ENCODE data around the gene TBL3.
"Not testable (repeated sequence)": the region's sequence is repeated elsewhere in the genome, so short reads cannot be mapped to it uniquely, and the experiment has no call there.

TBL3 gene

DNA sequence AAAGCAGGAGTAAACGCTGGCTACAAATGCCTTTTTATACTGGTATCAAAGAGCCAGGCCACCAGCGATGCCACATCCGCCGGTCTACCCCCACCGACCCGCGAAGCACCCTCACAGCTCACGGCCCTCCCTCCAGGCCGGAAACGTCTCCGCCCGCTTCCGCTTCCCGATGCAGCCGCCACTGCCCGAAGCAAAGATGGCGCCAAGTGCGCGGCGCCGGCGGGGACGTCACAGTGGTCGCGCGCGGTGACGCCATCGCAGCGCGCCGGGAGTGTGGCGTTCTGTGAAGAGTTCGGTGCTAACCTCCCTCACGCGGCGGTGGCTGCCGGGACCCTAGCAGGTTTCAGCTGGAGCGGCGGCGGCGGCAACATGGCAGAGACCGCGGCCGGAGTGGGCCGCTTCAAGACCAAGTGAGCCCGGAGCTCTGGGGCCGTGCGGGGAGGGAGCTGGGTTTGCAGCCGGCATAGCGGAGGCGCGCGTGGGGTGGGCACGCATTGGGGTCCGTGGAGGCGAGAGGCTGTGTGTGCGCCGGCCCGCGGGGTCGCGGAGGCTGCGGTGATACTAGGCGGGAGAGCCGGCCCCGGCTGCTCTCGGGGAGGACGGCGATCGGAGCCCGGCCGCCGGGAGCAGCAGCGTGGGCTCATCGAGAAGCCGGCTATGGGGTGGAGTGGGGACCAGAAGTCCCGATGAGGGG is at the start of gene TBL3:
Gene TBL3 (plus strand): TSS at position 258 of the 694 bp plus-strand sequence. CDS start 112 bp downstream, at position 370.
- peak; percentile 95 for DNase-seq (ENCODE audit: low spot score)

GRCh38 chr16:1922357-1922756 is 49.5 kb upstream of the TBL3 start:
- DNase-seq (ENCODE audit: low spot score): no peak

- DNase-seq (ENCODE audit: low spot score): peak; percentile 69
Observed at GRCh38 chr16:1923299-1924034, 48.4 kb upstream of the TBL3 start.

- no peak for DNase-seq (ENCODE audit: low spot score)
Observed at GRCh38 chr16:1924095-1924494, 47.8 kb upstream of the TBL3 start.

DNA sequence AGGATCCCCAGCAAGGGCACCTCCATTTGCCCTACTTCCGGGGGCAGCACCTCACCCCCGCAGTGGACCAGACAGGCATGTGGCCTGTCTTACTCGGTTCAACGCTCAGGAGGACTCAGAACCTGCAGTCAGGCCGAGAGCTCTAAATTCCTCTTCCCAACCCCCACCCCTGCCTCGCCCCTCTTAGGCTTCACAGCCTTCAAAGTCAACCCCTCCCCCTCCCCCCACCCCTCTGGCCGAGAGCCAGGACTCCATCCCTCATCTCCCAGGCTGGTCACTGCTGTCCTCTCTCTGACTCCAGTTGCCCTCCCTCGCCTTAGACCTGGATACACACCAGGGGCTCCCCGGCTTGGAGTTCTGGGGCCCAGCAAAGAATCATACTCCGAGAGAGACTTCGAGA is 45.6 kb upstream of the TBL3 start:
- DNase-seq (ENCODE audit: low spot score): no peak

- DNase-seq (ENCODE audit: low spot score): peak; percentile 59
Observed at GRCh38 chr16:1929105-1929504, 42.7 kb upstream of the TBL3 start.

DNA sequence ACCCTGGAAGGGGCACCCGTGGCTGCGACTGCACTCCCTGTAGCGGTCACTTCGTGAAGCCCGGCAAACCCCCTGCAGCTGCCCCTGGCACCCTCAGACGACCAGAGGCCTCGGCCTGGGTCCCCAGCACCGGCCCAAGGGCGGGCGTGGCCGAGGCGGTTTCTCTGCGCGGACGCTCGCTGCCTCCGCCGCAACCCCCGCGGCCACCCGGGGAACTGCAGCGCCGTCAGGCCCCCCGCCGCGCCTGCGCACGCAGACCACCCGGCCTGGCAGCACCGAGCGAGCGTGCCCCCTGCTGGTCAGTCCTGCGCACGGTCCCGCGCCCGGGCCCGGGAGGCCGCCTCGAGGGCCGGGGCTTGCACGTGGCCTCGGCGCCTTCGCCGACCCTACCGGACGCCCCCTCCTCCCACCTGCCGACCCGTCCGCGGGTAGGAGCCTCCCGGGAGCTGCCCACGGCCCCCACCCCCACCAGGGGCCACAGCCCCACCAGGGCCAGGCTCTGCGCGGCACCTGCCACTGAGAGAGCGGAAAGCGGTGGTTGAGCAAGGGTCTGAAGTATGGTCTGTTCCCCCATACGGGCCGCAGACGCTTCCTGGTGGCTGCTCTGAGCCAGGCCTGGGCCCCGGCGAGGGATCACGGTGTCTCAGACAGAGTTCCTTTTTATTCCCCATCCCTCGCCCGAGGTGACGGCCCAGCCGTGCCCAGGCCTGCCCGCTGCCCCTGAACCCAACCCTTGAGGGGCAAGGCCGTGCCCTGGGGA is 42.1 kb upstream of the TBL3 start:
- peak; percentile 98 for DNase-seq (ENCODE audit: low spot score)

GRCh38 chr16:1930338-1930720 is 41.5 kb upstream of the TBL3 start:
- DNase-seq (ENCODE audit: low spot score): no peak

GRCh38 chr16:1932050-1933028 is 39.5 kb upstream of the TBL3 start:
- no peak for DNase-seq (ENCODE audit: low spot score)

- no peak for DNase-seq (ENCODE audit: low spot score)
Observed at GRCh38 chr16:1933097-1933661, 38.7 kb upstream of the TBL3 start.

- DNase-seq (ENCODE audit: low spot score): no peak
Observed at GRCh38 chr16:1936945-1937479, 34.8 kb upstream of the TBL3 start.

DNA sequence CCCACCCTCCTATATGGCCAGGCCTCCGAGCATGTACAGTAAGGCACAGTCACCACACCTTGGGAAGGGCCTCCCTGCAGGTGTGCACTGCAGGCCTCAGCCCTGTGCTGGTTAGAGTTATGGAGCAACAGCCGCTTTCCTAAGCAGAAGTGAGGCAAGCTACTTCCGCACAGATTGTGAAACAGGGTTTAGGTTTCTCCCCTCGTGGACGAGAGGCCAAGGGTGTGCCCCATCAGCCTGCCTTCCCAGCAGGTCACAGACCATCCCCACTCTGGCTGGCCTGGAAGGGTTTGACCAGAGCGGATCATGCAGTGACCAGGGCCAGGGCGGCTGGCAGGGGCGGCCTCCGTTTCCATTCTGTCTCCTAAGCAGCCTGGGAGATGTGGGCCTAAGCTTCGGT is 33.5 kb upstream of the TBL3 start:
- no peak for DNase-seq (ENCODE audit: low spot score)

DNA sequence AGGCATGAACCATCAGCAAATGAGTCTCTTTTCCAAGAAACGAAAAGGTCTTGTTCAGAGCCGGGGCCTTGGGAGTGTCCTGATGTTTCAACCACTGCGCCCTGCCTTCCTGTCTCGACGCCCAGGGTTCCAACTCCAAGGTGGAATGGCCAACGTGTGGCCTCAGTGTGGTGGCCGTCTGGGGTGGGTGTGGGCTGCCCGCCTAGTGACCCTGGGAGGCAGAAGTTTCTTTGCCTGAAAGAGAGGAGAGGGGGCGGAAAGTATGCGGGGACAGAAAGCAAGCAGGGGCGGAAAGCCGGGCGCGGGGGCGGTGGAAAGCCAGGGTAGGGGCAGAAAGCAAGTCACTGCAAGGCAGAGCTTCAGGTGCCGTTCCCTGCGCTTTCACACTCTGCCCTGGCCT is 32.9 kb upstream of the TBL3 start:
- DNase-seq (ENCODE audit: low spot score): no peak

- DNase-seq (ENCODE audit: low spot score): not testable (repeated sequence)
Observed at GRCh38 chr16:1939833-1940232, 32.0 kb upstream of the TBL3 start.

DNA sequence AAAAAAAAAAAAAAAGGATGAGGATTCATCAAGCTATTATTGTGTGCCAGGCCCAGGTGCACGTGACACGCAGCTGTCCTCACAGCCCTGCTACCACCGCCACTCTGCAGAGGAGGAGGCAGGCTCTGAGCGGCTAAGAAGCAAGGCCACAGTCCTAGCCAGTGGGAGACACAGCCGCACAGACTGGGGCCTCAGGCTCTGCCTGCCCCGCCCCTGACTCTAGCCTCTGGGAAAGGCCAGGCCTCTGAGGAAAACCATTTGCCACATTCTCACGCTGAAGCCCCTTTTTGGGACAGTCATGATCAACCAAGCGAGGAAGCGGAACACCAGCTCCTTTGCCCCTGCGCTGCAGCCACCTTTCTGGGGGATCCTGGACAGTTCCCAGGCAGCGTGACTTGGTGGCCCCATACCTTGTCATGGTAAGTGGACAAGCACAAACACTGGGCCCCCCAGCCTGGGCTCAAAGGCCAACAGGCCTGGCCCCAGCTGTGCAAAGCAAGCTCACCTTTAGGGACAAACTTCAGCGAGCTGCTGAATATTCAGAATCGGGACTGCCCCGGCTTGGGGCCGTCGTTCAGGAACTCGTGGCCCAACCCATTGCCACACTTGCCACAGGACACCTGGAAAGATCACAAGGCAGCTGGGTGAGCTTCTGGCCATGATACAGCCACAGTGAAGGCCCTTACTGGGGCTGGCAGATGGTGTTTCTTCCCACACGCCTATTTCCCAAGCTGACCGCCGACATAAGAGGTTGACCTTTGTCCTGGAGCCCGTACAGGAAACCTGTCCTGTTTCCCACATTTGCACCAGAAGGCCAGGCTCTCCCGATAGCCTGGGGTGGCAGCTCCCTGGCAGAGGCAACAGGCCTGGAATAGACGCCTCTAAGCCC is 31.3 kb upstream of the TBL3 start:
- no peak for DNase-seq (ENCODE audit: low spot score)

DNA sequence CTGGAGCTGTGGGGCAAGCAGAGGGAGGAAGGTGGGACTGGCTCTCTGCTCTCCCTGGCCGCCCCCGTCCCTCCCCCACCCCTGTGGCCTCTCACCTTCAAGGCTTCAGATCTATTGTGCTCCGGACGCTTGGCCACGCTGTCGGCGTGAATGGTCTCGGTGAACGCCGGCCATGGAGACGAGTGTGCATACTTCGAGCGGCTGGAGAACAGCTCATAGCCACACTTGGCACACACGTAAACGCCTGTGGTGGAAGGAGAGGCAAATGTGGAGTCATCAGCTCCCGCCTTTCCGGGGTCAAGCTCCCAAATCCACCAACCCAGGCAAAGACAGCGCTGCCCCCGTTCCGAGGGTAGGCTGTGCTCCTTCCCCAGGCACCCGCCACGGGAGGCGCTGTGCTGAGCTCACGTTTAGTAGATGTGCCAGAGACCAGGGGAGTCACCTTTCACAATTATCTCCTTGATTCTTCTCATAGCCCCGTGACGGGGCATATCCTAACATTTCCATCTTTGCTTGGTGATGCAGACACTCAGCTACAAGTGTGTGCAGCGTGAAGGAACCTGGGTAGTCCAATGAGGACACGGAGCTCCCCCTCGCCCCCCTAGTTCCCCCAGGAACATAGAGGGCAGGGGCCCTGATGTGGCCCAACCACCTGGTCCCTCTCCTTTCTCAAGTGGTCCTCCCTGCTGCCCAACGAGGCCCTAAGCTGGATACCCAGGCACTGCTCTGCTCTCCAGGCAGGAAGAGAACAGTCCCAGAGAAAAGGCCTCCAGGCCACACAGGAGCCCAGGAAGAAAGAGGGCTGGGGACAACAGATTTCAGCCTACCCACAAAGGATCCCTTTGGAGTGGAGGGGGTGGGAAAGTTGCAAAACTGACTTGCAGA is 30.4 kb upstream of the TBL3 start:
- DNase-seq (ENCODE audit: low spot score): no peak

DNA sequence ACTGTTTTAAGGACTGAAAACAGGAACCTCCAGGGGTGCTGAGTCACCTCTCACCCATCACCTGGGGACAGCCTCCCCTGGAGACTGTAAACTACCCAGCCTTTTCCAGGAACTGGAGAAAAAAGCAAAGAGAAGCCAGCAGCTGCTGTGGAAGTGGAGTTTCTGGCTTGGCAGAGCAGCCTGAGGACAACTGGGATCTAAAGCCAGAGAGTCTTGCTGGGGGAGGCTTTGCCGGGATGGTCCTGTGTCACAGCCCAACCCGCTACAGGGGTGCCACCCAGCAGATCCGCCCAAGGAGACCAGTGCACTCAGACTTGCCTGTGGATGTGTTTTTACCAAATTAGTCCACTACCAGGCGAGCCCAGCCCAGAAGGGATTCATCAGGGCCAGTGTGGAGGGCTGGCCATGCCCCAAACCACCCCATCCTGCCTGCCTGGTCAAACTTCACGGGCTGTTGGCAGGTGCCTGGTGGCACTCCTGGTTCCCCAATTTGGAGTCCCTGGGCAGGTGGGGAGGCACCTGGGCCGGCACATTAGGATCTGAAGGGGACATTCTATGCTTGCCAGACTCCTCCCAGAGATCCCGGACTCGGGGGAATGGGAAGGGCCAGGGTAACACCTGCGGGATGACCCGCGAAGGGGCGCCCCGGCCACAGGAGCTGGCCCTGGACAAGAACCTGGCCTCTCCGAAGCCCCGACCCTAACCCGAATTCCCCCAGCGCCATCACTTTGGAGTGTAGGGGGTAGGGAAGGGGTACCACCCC is 29.6 kb upstream of the TBL3 start:
- DNase-seq (ENCODE audit: low spot score): no peak

Measured in AG08395 (cell line).